ENCODE data around the gene MAST4. TPM values are rescaled to one million over a fixed set of nuclear protein-coding genes. Genes with fewer than 3 reads are reported as not detected.

Gene MAST4
- total RNA-seq, 1 donor from 2014 or later, result 19.0 TPM

DNA sequence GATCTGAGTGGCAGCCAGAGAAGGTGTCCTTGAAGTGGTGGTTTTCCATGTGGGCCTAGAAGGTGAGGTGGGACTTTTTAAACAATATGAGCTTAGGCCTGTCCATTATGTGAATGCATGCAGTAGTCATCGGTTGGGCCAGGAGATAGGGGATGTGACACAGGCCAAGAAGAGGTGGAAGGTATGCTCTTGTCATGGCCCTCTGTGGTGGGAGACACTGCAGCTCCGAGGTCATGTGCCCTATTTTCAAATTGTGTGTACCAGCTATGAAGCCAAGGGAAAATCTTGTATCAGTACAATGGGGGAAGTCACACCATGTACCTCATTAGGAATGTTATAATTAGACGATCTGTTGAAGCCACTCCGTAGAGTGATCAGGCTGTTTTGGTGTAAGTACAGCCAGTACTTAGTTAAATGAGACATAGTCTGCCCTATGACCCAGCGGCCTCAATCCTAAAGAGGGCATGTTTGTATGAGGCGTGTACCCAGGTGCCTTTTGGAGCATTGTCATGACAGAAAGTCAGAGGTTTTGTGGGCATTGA, 280.1 kb downstream of the MAST4 start:
- intact Hi-C loops (cut with micrococcal nuclease), result no loop called here
- Mint-ChIP-seq H3K9me3 (no peaks in the 10 kb centered on the region), H3K4me3 (no peak overlapping the region), H3K27me3 (ENCODE audit: insufficient read depth) (peaks cover 2% of the 10 kb centered on the region), H3K4me1 (ENCODE audit: low read depth) (peaks cover 24% of the 10 kb centered on the region), H3K27ac (no peak overlapping the region), H3K36me3 (ENCODE audit: low read depth) (peaks cover 18% of the 10 kb centered on the region)
- no peak for DNase-seq (ENCODE audit: low spot score)

- no peak overlapping the region for H3K4me3 Mint-ChIP-seq
- no peaks in the 10 kb centered on the region for H3K27me3 Mint-ChIP-seq (ENCODE audit: insufficient read depth)
- no peak for DNase-seq (ENCODE audit: low spot score)
- no peaks in the 10 kb centered on the region for H3K9me3 Mint-ChIP-seq
- H3K27ac Mint-ChIP-seq, result no peak overlapping the region
- peaks cover 19% of the 10 kb centered on the region for H3K36me3 Mint-ChIP-seq (ENCODE audit: low read depth)
- intact Hi-C loops (cut with micrococcal nuclease), result no loop called here
- peaks cover 34% of the 10 kb centered on the region for H3K4me1 Mint-ChIP-seq (ENCODE audit: low read depth)
Observed at GRCh38 chr5:66877843-66878242, 281.6 kb downstream of the MAST4 start.

GRCh38 chr5:66880401-66880800, 284.2 kb downstream of the MAST4 start:
- Mint-ChIP-seq H3K9me3 (no peaks in the 10 kb centered on the region), H3K36me3 (ENCODE audit: low read depth) (peaks cover 29% of the 10 kb centered on the region), H3K27me3 (ENCODE audit: insufficient read depth) (no peaks in the 10 kb centered on the region), H3K4me1 (ENCODE audit: low read depth) (peaks cover 20% of the 10 kb centered on the region), H3K27ac (no peak overlapping the region), H3K4me3 (no peak overlapping the region)
- DNase-seq (ENCODE audit: low spot score), result no peak
- intact Hi-C loops (cut with micrococcal nuclease), result no loop called here

DNA sequence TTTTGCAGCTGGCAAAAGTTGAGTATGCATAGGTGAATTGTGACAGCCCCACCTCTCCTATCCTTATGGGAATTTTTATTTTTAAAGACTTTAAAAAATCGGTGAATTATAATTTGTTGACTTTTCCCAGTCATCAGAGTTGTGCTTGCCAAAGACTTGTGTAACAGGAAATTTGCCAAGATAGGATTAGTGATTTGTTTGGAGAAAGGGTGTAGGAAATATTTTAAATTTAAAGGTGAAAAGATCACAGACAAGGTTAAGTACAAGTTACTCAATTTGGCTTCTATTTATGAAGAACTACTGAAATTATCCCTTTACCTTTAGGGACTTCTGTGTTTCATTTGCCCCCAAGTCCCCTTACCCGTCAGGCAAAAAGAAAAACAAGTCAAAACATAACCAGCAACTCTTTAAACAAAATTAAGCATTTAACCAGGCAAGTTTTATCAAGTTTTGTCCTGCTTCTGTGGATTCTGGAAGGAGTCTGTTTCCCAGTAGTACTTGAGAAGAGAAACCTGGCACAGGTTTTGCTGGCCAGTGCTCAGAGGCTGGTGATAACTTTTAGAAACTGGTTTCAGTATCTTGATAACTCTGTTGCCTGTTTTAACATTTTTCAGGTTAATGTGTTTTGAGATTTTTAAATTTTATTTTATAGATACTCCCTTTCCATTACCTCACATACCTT, 285.4 kb downstream of the MAST4 start:
- no peak overlapping the region for H3K27ac Mint-ChIP-seq
- H3K4me1 Mint-ChIP-seq (ENCODE audit: low read depth), result peaks cover 20% of the 10 kb centered on the region
- intact Hi-C loops (cut with micrococcal nuclease), result no loop called here
- H3K9me3 Mint-ChIP-seq, result no peaks in the 10 kb centered on the region
- DNase-seq (ENCODE audit: low spot score), result no peak
- peaks cover 34% of the 10 kb centered on the region for H3K36me3 Mint-ChIP-seq (ENCODE audit: low read depth)
- H3K27me3 Mint-ChIP-seq (ENCODE audit: insufficient read depth), result no peaks in the 10 kb centered on the region
- no peak overlapping the region for H3K4me3 Mint-ChIP-seq

GRCh38 chr5:66882606-66883227, 286.5 kb downstream of the MAST4 start:
- Mint-ChIP-seq H3K27me3 (ENCODE audit: insufficient read depth) (no peaks in the 10 kb centered on the region), H3K9me3 (no peaks in the 10 kb centered on the region), H3K4me3 (no peak overlapping the region), H3K36me3 (ENCODE audit: low read depth) (peaks cover 34% of the 10 kb centered on the region), H3K27ac (no peak overlapping the region), H3K4me1 (ENCODE audit: low read depth) (peaks cover 17% of the 10 kb centered on the region)
- intact Hi-C loops (cut with micrococcal nuclease), result no loop called here
- no peak for DNase-seq (ENCODE audit: low spot score)

DNA sequence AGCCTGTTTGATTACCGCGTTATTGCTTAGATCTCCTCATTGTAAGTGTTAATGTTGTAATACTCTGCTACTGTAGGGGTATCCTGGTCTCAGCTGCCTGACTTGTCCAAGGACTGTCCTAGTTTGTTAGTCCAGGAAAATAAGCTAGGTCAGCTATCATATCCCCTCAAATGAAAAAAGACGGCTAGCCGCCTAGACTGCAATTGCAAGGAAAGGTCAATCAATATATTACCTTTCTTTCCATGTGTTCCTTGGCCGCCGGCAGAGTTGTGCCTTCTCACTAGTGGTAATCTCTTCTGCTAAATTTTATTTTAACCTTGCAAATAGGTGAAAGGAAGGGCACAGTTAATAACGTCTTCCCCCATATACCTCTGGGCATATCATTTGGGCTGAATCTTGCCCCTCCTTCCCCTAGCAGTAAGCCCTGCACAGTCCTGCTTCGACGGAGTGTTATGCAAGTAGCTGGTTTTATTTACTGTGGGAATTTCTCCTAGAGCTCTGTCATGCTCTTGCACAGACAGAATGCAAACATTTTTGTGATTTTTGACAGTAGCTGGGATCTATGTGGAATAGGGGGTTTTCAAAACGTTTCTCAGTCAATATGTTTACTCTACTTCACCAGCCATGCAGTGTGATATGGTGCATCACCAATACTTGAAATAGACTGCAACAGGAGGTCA, 288.5 kb downstream of the MAST4 start:
- Mint-ChIP-seq H3K4me3 (no peak overlapping the region), H3K27me3 (ENCODE audit: insufficient read depth) (peaks cover 2% of the 10 kb centered on the region), H3K9me3 (no peaks in the 10 kb centered on the region), H3K36me3 (ENCODE audit: low read depth) (peaks cover 28% of the 10 kb centered on the region), H3K4me1 (ENCODE audit: low read depth) (peaks cover 16% of the 10 kb centered on the region), H3K27ac (no peak overlapping the region)
- no peak for DNase-seq (ENCODE audit: low spot score)
- intact Hi-C loops (cut with micrococcal nuclease), result no loop called here

DNA sequence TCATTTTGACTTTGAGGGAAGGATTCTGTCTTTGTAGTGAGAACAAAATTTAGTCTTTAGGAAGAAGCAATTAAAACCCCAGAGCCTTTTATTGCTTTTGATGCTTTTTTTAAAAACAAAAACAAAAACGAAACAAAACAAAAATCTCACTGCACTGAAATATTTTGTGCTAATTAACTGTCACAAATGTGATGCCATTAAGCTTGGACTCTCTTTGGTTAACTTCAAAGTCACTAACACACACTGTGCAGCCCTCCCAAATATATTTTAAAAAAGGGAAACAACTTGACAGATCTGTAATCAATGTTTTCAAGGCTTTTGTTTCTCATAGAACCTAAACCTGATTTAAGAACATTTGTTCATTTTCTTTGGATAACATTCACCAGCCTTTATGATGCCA, 290.7 kb downstream of the MAST4 start:
- H3K4me1 Mint-ChIP-seq (ENCODE audit: low read depth), result peaks cover 16% of the 10 kb centered on the region
- peaks cover 2% of the 10 kb centered on the region for H3K27me3 Mint-ChIP-seq (ENCODE audit: insufficient read depth)
- H3K27ac Mint-ChIP-seq, result no peak overlapping the region
- intact Hi-C loops (cut with micrococcal nuclease), result no loop called here
- no peaks in the 10 kb centered on the region for H3K9me3 Mint-ChIP-seq
- DNase-seq (ENCODE audit: low spot score), result no peak
- no peak overlapping the region for H3K4me3 Mint-ChIP-seq
- H3K36me3 Mint-ChIP-seq (ENCODE audit: low read depth), result peaks cover 28% of the 10 kb centered on the region

GRCh38 chr5:66888613-66889012, 292.4 kb downstream of the MAST4 start:
- DNase-seq (ENCODE audit: low spot score), result no peak
- Mint-ChIP-seq H3K36me3 (ENCODE audit: low read depth) (peaks cover 26% of the 10 kb centered on the region), H3K4me3 (no peak overlapping the region), H3K9me3 (no peaks in the 10 kb centered on the region), H3K27me3 (ENCODE audit: insufficient read depth) (peaks cover 2% of the 10 kb centered on the region), H3K27ac (no peak overlapping the region), H3K4me1 (ENCODE audit: low read depth) (peaks cover 12% of the 10 kb centered on the region)
- intact Hi-C loops (cut with micrococcal nuclease), result no loop called here

DNA sequence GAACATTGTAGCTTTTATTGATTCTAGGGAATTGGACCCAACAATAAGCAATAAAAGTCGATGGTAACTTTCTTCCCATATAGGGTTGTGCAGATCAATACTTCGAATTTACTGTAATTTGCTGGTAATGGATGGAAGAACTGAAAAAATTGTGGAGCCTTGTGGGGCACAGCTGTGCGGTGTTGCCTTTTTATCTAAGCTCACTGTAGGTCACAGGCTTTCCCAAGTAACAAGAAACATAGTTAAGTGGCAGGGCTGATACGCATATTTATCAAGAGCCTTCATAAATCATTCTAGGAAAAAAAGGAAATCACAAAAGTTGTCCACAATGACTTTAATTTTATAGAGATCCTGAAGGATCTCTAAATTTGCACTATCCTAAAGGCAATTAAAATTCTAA, 292.9 kb downstream of the MAST4 start:
- intact Hi-C loops (cut with micrococcal nuclease), result no loop called here
- peaks cover 12% of the 10 kb centered on the region for H3K4me1 Mint-ChIP-seq (ENCODE audit: low read depth)
- H3K36me3 Mint-ChIP-seq (ENCODE audit: low read depth), result peaks cover 21% of the 10 kb centered on the region
- peaks cover 2% of the 10 kb centered on the region for H3K27me3 Mint-ChIP-seq (ENCODE audit: insufficient read depth)
- H3K27ac Mint-ChIP-seq, result no peak overlapping the region
- H3K4me3 Mint-ChIP-seq, result no peak overlapping the region
- no peak for DNase-seq (ENCODE audit: low spot score)
- H3K9me3 Mint-ChIP-seq, result no peaks in the 10 kb centered on the region

- intact Hi-C loops (cut with micrococcal nuclease), result no loop called here
- Mint-ChIP-seq H3K4me3 (no peak overlapping the region), H3K27ac (no peak overlapping the region), H3K4me1 (ENCODE audit: low read depth) (peaks cover 12% of the 10 kb centered on the region), H3K36me3 (ENCODE audit: low read depth) (peaks cover 25% of the 10 kb centered on the region), H3K27me3 (ENCODE audit: insufficient read depth) (peaks cover 2% of the 10 kb centered on the region), H3K9me3 (no peaks in the 10 kb centered on the region)
- DNase-seq (ENCODE audit: low spot score), result no peak
Observed at GRCh38 chr5:66889524-66889923, 293.3 kb downstream of the MAST4 start.

GRCh38 chr5:66891184-66891925, 295.2 kb downstream of the MAST4 start:
- DNase-seq (ENCODE audit: low spot score), result no peak
- Mint-ChIP-seq H3K36me3 (ENCODE audit: low read depth) (peaks cover 20% of the 10 kb centered on the region), H3K27me3 (ENCODE audit: insufficient read depth) (peaks cover 2% of the 10 kb centered on the region), H3K4me3 (no peak overlapping the region), H3K27ac (no peak overlapping the region), H3K4me1 (ENCODE audit: low read depth) (peaks cover 24% of the 10 kb centered on the region), H3K9me3 (no peaks in the 10 kb centered on the region)
- intact Hi-C loops (cut with micrococcal nuclease), result no loop called here

DNA sequence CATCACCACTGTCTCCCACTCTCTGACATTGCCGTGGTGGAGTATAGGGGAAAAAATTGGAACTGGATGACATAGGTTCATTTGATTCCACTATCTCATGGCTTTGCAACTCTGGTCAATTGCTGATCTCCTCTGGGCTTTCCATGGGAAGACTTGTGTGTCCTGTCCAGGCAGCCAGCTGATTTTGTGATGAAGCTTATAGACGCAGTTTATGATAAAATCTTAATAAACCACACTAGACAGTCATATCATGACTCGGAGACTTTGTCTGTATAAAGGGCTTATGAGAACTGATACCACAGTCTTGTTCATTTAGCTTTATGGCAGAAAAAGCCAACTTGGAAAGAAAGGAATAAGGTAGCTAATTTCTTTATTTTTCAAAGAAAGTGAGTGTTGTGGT, 296.5 kb downstream of the MAST4 start:
- no peak for DNase-seq (ENCODE audit: low spot score)
- Mint-ChIP-seq H3K4me3 (no peak overlapping the region), H3K27me3 (ENCODE audit: insufficient read depth) (peaks cover 2% of the 10 kb centered on the region), H3K4me1 (ENCODE audit: low read depth) (peaks cover 24% of the 10 kb centered on the region), H3K27ac (no peak overlapping the region), H3K36me3 (ENCODE audit: low read depth) (peaks cover 20% of the 10 kb centered on the region), H3K9me3 (no peaks in the 10 kb centered on the region)
- intact Hi-C loops (cut with micrococcal nuclease), result no loop called here
